ENCODE results near the gene SHISA7. TPM values are rescaled to one million over a fixed set of nuclear protein-coding genes. Genes with fewer than 3 reads are reported as not detected.
A peak's percentile ranks its signal among the peaks of the same experiment; 100 is the strongest.
"Not testable (repeated sequence)": the region's sequence is repeated elsewhere in the genome, so short reads cannot be mapped to it uniquely, and the experiment has no call there.

SHISA7 gene
- total RNA-seq, 1 donor from 2014 or later: 0.25 TPM

DNA sequence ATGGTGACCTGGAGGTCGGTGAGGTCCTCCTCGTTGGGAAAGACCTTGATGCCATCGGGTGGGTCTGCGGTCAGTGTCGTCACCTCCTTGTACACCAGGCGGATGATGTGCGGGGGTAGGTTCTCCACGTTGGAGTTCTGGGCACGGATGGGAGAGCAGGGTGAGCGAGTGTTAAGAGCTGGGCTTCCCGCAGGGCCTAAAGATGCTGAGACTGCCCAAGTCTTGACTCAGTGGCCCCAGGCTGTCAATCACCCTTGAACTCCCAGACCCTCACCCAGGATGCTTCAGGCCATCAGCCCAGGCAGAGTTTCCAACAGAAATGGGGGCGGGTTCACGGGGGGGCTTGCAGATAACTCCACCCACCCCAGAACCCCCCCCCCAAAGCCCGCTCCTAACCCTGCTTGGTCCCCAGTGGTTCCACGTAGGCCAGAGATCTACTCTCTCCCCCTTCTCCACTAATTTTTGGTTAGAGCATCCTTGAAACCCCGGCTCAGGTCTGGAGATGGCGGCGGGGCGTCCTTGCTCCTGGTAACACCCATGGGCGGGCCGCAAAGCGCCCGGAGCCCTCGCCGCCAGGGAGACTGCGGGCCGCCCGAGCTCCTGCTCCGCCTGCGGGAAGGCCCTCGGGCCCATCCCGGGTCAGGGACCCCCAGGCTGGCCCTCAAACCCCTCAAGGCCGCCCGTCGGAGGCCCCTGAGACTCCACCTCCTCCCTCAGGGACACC is 36.1 kb downstream of the SHISA7 start:
- Histone ChIP-seq H3K9me3 (no peaks in the 10 kb centered on the region), H3K36me3 (peaks cover 0 to 32% of the 10 kb centered on the region in 2 donors), H3K4me3 (peak overlapping the region; percentile 76 to 100), H3K27me3 (no peaks in the 10 kb centered on the region), H3K4me1 (peaks cover 26% of the 10 kb centered on the region), H3K27ac (peak overlapping the region; percentile 92)
- DNase-seq (ENCODE audit: extremely low spot score in 2 of 2): no peak
- TF ChIP-seq, protein P1, sequence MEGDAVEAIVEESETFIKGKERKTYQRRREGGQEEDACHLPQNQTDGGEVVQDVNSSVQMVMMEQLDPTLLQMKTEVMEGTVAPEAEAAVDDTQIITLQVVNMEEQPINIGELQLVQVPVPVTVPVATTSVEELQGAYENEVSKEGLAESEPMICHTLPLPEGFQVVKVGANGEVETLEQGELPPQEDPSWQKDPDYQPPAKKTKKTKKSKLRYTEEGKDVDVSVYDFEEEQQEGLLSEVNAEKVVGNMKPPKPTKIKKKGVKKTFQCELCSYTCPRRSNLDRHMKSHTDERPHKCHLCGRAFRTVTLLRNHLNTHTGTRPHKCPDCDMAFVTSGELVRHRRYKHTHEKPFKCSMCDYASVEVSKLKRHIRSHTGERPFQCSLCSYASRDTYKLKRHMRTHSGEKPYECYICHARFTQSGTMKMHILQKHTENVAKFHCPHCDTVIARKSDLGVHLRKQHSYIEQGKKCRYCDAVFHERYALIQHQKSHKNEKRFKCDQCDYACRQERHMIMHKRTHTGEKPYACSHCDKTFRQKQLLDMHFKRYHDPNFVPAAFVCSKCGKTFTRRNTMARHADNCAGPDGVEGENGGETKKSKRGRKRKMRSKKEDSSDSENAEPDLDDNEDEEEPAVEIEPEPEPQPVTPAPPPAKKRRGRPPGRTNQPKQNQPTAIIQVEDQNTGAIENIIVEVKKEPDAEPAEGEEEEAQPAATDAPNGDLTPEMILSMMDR (IDR thresholded peaks at IDR 0.05): no peak
- TF ChIP-seq POLR2AphosphoS5 (IDR thresholded peaks at IDR 0.05; ENCODE audit: insufficient read depth in 1 of 2, low read depth in 1 of 2): no peak
- no peak for TF ChIP-seq POLR2A (IDR thresholded peaks at IDR 0.05)
- intact Hi-C loops (cut with DNase I): loop anchor here (10.0 kb wide), 1 partner anchor 198 kb away; the partner anchor contains the start of genes ZNF524 and ZNF865

DNA sequence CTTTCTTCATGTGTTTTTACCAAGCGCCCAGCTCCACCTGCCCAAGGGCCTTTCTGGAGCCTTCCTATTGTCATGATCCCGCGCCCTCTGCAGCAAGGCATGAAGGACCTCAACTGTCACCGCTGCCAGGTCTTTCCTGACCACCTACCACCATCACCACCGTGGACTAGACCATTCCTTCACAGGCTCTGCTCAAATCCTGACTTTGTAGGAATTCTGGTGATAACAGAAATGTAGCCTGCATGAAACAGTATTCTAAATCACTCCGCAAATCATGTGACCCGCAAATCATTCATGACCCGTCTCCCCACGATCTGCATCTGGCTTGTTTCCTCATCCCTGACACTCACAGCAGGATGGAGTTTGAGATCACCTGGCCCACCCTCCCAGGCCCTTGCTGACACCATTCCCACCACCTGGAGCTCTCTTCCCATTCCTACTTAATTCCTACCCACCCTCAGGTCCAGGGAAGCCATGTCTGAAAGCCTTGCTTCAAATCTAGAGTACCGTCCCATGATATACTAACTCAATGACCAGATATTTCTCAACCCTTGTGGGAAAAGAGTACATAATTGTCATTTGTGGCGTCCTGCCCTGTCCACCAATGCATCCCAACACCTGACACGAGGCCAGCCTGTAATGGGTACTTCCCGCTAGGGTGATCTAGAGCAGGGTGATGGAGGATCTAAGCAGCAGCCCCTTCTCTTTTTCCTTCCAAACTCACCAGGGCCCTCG is 36.8 kb downstream of the SHISA7 start:
- no peaks in the 10 kb centered on the region for H3K9me3 ChIP-seq
- no peak for DNase-seq (ENCODE audit: extremely low spot score in 2 of 2)
- H3K27me3 ChIP-seq: no peaks in the 10 kb centered on the region
- peaks cover 0 to 39% of the 10 kb centered on the region in 2 donors for H3K36me3 ChIP-seq
- intact Hi-C loops (cut with DNase I): loop anchor here (10.0 kb wide), 1 partner anchor 199 kb away; the partner anchor contains the start of genes ZNF524 and ZNF865
- peak overlapping the region; percentile 76 to 100 for H3K4me3 ChIP-seq
- no peak for TF ChIP-seq POLR2AphosphoS5 (IDR thresholded peaks at IDR 0.05; ENCODE audit: insufficient read depth in 1 of 2, low read depth in 1 of 2)
- TF ChIP-seq, protein P1 (IDR thresholded peaks at IDR 0.05): no peak
- no peak for TF ChIP-seq POLR2A (IDR thresholded peaks at IDR 0.05)
- H3K27ac ChIP-seq: peak overlapping the region; percentile 92
- H3K4me1 ChIP-seq: peaks cover 26% of the 10 kb centered on the region

DNA sequence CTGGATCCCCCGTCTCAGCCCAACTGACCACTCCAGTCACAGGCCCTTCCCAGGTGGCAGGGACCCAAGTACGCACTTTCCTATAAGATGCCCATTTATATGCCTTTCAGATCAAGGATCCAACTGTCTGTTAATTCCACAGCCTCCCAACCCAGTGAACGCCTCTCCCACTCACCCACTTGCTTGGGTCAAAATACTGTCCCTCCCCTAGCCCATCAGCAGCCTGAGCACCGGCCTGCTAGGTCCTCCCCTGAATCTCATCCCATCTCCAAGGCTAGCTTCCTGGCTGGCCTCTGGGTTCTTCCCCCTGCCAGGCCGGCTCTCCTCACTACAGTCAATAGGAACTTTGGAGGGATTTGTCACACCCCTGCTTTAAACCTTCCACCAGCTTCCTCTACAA is 37.5 kb downstream of the SHISA7 start:
- peaks cover 29% of the 10 kb centered on the region for H3K4me1 ChIP-seq
- intact Hi-C loops (cut with DNase I): loop anchor here (10.0 kb wide), 1 partner anchor 199 kb away; the partner anchor contains the start of genes ZNF524 and ZNF865
- H3K4me3 ChIP-seq: no peak overlapping the region
- H3K9me3 ChIP-seq: no peaks in the 10 kb centered on the region
- H3K36me3 ChIP-seq: peaks cover 0 to 45% of the 10 kb centered on the region in 2 donors
- no peaks in the 10 kb centered on the region for H3K27me3 ChIP-seq
- H3K27ac ChIP-seq: no peak overlapping the region
- no peak for DNase-seq (ENCODE audit: extremely low spot score in 2 of 2)
- TF ChIP-seq POLR2AphosphoS5 (IDR thresholded peaks at IDR 0.05; ENCODE audit: insufficient read depth in 1 of 2, low read depth in 1 of 2): no peak
- TF ChIP-seq, protein P1 (IDR thresholded peaks at IDR 0.05): no peak
- TF ChIP-seq POLR2A (IDR thresholded peaks at IDR 0.05): no peak

DNA sequence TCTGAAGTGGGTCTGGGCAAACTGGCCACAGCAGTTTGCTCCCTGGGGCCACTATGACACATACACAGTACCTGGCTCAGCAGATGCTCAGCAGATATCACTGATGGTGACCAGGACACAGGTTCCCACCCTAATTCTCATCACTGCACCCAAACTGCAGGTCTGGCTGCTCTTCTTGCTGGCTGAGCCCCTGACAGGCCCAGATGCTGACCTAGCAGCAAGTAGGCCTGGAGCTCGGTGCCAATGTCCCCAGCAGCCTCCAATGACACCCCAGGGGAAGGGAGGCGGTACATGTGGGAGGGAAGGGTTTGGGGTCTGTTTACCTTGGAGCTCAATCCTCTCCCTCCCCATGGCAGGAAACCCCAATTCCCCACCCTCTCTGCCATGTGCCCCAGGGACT is 40.6 kb downstream of the SHISA7 start:
- no peaks in the 10 kb centered on the region for H3K9me3 ChIP-seq
- H3K36me3 ChIP-seq: peaks cover 0 to 48% of the 10 kb centered on the region in 2 donors
- H3K4me3 ChIP-seq: no peak overlapping the region
- no peak for DNase-seq (ENCODE audit: extremely low spot score in 2 of 2)
- H3K27me3 ChIP-seq: no peaks in the 10 kb centered on the region
- intact Hi-C loops (cut with DNase I): loop anchor here (10.0 kb wide), 1 partner anchor 202 kb away; the partner anchor contains the start of genes ZNF524 and ZNF865
- H3K27ac ChIP-seq: no peak overlapping the region
- no peak for TF ChIP-seq POLR2A (IDR thresholded peaks at IDR 0.05)
- TF ChIP-seq POLR2AphosphoS5 (IDR thresholded peaks at IDR 0.05; ENCODE audit: insufficient read depth in 1 of 2, low read depth in 1 of 2): no peak
- TF ChIP-seq, protein P1 (IDR thresholded peaks at IDR 0.05): no peak
- H3K4me1 ChIP-seq: peaks cover 27% of the 10 kb centered on the region

DNA sequence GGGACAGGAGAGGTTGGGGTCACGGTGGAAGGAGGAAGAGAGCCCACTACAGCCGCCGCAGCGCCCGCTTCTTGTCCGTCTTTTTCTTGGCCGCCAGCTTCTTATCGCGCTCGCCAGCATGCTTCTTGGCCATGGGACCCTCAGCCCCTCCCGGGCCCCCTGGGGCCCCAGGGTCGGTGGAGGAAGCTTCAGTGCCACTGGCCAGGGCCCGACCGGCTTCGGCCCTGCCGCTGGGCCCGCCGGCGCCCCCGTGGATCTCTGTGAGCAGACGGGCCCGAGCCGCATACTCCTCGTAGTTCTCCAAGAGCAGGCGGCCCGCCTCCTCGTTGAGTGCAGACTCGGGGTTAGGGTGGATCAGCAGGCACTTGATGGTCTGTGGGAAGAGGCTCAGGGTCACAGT is 41.7 kb downstream of the SHISA7 start:
- H3K27ac ChIP-seq; H3K4me3 ChIP-seq; DNase-seq (ENCODE audit: extremely low spot score in 2 of 2); H3K27me3 ChIP-seq; H3K9me3 ChIP-seq: not testable (repeated sequence)
- H3K36me3 ChIP-seq: peaks cover 0 to 48% of the 10 kb centered on the region in 2 donors
- intact Hi-C loops (cut with DNase I): loop anchor here (10.0 kb wide), 1 partner anchor 203 kb away; the partner anchor contains the start of genes ZNF524 and ZNF865
- peaks cover 19% of the 10 kb centered on the region for H3K4me1 ChIP-seq
